GM18498 (cell line): ENCODE results near the gene ATRIP.
"Not testable (repeated sequence)": the region's sequence is repeated elsewhere in the genome, so short reads cannot be mapped to it uniquely, and the experiment has no call there.

Source experiments
- ATAC-seq: cut with Tn5 transposase; IDR thresholded peaks from one replicate; pipeline ENCODE4 v1.9.1; 2021; ENCODE audit warnings: mild to moderate bottlenecking, moderate library complexity; ENCODE audit not compliant: unreplicated experiment

Gene ATRIP

GRCh38 chr3:48446425-48447193 is at the start of gene ATRIP:
Gene ATRIP, plus strand, starts transcription at chr3:48446737. Its CDS starts 109 bp downstream, at chr3:48446846.
- ATAC-seq: peak; percentile 87

GRCh38 chr3:48397767-48398681 is 48.5 kb upstream of the ATRIP start:
- ATAC-seq: no peak

DNA sequence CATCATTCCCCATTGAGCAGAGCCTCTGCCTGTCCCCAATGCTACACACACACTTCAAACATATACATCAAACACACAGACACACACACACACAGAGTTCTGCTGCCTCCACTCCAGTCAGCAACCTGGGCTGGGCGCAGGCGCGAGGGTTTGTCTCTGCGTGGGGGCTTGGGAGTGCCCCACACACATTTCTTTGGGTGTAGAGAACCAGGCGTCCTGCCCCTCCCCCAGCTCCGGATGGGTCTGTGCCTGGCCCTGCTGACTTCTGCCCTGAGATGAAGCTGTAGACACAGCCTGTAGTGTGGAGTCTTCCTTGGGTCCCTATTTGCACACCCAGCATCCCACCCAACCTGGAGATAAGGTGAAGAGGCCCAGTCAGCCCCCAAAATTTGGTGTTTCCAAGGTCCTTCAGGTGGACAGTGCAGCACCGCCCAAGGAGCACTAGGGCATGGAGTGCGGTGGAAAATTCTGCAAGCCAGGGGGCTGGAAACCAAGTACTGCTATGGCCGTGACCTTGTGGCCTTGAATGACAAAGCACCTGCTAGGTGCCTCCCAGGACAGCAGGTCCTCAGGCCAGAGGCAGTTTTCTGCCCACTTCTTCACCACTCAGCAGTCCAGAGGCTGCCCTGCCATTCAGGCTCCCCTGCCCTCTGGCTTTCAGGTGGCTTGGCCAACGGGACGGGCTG is 47.7 kb upstream of the ATRIP start:
- no peak for ATAC-seq

DNA sequence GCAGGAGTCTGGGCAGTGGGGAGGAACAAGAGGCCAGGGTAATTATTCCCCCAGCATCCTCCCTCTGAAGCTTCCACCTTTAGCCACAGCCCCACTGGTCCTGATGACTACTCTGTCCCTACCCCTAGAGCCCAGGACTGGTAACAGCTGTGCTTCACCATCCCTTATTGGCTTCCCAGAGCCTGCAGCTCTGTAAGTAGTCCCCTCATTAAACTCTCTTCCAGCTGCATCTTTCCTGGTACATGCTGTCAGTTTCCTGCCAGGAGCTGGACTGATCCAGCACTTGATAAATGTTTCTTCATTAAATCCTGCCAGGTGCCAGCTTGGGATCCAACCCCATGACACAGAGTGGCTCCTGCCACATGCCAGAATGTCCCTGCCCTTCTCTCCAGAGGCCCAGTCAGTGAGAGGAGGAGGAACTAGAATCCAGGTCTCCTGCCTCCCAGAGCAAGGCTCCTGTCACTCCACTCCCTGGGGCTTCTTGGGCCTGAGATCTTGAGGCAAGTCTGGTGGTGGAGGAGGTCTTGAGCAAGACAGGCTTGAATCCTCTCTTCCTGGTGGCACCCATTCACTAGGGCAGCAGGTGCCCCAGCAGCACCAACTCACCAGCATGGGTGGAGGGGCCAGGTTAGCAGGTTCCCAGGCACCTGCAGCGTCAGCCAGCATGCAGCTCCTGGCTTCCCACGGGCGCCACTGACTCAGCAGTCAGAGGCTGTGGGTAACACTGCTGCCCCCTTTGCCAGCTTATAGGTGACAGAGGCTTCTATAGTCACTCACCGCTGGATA is 47.0 kb upstream of the ATRIP start:
- ATAC-seq: no peak

GRCh38 chr3:48400824-48401433 is 45.6 kb upstream of the ATRIP start:
- no peak for ATAC-seq

GRCh38 chr3:48401434-48401901 is 45.1 kb upstream of the ATRIP start:
- not testable (repeated sequence) for ATAC-seq

DNA sequence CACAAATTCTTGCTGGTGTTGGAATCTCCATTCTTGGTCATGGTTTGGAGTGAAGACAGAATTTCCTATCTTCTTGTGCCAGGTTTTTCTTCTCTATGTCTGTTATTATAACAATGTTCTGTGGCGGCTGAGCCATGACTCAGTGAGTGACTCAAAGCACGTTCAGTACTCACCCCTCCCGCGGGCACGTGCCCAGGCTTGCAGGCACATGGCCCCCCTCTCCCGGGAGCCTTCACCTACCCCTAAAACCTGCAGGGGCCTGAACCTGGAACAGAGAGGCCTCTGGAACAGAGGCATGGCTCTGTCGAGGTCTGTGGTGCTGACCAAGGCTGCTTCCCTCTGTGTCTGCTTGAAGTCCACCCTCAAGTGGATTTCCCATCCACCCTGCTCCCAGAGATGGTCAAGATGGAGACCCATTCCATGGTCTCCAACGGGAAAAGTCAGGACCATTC is 44.2 kb upstream of the ATRIP start:
- no peak for ATAC-seq

GRCh38 chr3:48402907-48403306 is 43.6 kb upstream of the ATRIP start:
- ATAC-seq: no peak

GRCh38 chr3:48403533-48404439 is 42.8 kb upstream of the ATRIP start:
- no peak for ATAC-seq

- no peak for ATAC-seq
These were observed 41.8 kb upstream of the ATRIP start for GRCh38 chr3:48404440-48405342.

- no peak for ATAC-seq
These were observed 41.1 kb upstream of the ATRIP start for GRCh38 chr3:48405343-48405881.

DNA sequence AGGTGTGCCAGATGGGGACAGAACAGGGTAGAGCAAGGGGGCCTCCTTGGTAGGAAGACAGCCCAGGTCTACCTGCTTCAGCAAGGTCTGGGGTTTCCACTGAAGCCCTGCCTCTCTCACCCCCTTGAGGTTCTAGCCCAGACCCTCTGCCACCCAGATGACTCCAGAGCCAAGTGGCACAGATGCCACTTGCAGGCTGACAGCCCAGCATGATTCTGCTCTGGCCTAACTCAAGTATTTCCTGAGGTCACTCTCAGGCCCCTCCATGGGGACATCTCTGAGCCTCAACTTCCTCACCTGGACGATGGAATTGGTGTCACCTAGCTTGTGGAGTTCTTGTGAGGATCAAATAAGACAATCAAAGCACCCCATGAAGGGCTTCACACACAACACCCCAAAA is 40.6 kb upstream of the ATRIP start:
- no peak for ATAC-seq

- ATAC-seq: no peak
These were observed 39.8 kb upstream of the ATRIP start for GRCh38 chr3:48406443-48407431.

- ATAC-seq: no peak
These were observed 38.9 kb upstream of the ATRIP start for GRCh38 chr3:48407542-48408099.

DNA sequence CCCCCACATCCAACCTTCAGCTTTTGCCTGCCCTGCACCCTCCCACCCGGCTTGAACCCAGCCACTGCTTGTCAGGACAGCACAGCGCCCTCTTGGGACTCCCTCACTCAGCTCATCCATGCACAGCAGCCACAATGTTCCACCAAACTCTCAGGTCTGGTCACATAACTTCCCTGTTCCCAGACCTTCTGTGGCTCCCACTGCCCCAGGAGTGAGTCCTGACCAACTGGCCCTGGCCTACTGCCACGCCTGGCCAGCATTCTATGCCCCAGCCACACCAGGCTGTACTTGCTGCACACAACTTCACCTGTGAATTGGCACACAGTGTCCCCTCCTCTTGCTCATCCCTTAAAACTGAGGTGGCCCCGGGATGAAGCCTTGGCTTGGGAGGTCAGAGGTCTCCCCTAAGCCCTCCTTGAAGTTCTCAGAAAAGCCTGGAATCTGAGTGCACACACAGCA is 37.7 kb upstream of the ATRIP start:
- no peak for ATAC-seq
